HG03575 (cell line): ENCODE data around the gene GAS2L2.

Experiments used
- ATAC-seq: cut with Tn5 transposase; IDR thresholded peaks from one replicate; pipeline ENCODE4 v1.9.1; 2021; ENCODE audit not compliant: unreplicated experiment, insufficient number of reproducible peaks, low FRiP score; ENCODE audit errors: extremely low read depth

The GAS2L2 gene

DNA sequence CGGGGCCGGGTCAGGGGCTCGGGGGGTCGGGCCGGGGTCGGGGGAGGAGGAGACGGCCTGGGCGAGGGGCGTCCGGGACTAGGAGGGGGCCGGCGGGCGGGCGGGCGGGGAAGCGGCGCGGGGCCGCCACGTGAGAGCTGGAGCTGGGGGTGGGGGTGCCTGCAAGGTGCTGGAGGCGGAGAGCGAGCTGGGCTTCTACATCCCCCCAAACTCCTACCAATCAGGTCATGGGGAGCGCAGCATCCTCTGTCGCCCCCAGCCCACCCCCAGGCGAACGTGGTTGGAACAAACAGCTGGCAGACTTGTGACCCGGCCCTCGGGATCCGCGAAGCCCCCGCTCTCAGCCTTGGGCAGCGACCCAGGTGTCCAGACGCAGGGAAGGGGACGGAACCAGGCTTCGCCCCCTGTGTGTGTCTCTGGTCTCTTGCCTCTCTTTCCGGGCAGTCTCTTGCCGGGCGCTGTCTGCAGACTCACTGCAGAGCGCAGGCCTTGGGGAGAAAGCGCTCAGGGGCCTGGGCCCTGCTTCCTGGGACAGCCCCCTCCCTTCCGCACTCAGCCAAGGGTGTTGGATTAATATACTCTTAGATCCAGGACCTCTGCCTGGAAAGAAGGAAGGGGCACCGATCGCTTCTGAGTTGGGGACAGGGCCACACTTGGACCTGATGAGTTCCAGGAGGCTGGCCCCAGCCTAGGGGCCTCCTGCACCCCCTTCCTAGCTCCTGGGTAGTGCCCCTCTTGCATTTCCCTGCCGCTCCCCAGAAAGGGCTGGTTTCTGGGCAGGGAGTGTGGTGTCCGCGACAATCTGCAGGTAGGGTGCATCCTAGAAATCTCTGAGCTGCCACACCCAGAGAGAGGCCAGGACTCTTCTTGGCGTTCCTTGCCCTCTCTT lies 20.9 kb downstream of the GAS2L2 start:
- no peak for ATAC-seq

GRCh38 chr17:35731239-35731916 lies 21.7 kb downstream of the GAS2L2 start, which contains the start of gene RASL10B:
Gene RASL10B, plus strand, starts transcription at chr17:35731639. Its CDS starts 3,546 bp downstream, at chr17:35735185.
- ATAC-seq, result no peak

DNA sequence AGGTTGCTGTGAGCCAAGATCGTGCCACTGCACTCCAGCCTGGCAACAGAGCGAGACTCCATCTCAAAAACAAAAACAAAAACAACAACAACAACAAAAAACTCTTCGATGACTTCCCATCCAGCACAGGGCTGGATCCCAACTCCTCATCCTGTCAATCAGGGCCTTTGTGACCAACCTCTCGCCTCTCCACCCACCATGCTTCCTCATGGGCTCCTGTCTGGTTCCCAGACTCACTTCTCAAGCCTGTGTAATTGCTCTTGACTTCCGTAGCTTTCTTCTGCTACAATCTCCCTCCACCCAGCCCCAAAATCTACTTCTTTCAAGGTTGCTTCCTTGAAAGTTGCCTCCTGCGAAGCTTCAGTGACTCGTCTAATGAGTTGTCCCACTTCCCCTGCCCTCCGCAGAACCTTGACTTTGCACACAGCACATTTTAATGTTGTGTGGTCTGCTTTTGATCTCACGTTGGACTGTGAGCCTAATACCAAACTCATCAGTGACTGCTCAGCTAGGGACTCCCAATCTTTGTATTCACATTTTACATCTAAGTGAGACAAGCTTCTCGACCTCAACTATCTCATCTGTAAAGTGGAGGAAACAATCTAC lies 22.5 kb downstream of the GAS2L2 start:
- no peak for ATAC-seq

GRCh38 chr17:35729405-35729833 lies 23.6 kb downstream of the GAS2L2 start:
- ATAC-seq, result no peak

- no peak for ATAC-seq
Observed at GRCh38 chr17:35728551-35728950, 24.5 kb downstream of the GAS2L2 start.

DNA sequence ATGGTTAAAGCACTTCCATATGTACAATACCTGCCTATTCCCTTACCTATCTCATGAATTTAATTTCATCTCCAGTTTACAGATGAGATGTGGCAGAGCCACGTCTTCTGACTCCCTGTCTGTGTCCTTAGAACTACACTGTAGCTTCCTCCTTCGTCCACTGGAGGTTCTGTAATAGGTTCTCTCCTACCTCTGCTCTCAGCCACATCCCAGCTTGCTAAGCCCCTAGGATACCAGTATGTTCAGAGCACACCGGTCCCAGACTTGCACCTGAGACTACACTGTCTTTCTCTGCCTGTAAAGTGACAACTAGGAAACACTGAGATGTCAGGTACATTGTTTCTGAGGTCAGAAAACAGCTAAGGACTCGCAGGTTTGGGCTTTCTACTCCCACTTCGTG lies 25.4 kb downstream of the GAS2L2 start:
- no peak for ATAC-seq

DNA sequence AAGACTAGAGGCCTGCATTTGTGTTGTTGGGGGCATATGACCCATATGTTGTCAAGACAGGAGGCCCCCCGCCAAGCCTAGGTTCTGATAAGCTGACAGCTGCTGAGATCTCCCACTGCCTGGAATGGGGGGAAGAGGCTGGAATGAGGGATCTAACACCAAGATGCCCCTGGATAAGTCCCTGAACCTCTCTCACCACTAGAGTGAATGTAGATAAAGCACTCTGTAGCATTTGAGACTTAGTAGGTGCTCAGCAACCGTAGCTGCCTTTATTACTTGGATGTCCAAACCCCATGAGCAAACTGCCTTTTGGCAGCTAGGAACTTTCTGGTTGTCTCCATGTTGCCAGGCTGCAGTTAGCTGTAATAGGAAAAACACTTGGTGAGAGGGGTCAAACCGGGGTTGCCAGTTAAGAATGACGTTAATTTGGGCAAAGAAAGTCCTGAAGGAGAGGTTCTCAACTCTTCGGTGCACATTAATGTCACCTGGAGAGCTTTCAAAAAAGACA lies 26.0 kb downstream of the GAS2L2 start:
- no peak for ATAC-seq

- no peak for ATAC-seq
Observed at GRCh38 chr17:35726127-35726952, 26.7 kb downstream of the GAS2L2 start.

DNA sequence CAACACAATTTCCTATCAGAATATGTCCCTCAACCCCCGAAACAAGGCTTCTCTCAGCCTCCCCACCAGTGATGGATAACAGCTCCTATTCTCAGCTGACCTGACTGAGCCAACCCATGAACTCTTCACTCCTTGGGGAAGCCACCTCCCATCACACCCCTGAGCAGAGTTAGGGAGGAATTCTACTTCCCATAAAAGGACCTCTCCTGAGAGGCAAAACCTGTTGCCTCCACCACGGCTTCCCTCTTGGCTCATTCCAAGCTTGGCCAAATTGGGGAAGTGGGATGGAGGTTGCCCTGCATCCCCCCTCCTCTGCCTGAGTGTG lies 27.3 kb downstream of the GAS2L2 start:
- no peak for ATAC-seq

GRCh38 chr17:35725058-35725457 lies 28.0 kb downstream of the GAS2L2 start:
- ATAC-seq, result no peak

DNA sequence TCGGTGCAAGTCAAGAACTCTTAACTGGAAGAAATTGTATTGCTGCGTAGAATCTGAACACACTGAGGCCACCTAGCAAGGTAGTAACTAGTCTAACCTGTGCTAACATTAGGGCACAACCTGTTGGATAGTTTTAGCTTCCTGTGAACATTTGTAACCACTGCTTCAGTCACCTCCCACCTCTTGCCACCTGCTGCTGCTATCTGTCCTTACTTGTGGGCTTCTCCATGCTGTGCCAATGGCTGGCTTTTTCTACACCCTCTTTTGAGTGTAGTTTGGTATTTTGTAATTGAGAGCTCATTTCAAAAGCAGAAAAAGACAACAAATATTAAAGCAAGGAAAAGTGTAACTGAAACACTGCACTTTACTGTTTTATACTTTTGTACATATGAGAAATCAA lies 29.3 kb downstream of the GAS2L2 start:
- ATAC-seq, result no peak

DNA sequence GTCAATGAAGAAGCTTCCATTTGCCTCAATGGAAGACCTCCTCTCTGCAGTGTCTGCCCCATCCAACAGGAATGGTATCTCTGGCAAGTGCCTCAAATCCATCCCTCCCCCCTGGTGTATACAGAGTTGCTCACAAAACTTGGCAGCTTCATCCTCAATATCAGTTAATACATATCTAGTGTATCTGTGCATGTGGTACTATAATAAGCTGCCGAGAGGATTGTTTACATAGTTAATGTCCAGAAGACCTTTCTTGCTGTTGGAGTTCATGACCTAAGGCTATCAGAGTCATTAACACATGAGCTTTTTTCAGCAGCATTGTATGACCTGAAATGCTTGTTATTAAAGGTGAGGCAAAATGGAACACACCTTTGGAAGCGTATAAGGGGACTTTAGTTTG lies 35.6 kb downstream of the GAS2L2 start:
- ATAC-seq, result no peak

DNA sequence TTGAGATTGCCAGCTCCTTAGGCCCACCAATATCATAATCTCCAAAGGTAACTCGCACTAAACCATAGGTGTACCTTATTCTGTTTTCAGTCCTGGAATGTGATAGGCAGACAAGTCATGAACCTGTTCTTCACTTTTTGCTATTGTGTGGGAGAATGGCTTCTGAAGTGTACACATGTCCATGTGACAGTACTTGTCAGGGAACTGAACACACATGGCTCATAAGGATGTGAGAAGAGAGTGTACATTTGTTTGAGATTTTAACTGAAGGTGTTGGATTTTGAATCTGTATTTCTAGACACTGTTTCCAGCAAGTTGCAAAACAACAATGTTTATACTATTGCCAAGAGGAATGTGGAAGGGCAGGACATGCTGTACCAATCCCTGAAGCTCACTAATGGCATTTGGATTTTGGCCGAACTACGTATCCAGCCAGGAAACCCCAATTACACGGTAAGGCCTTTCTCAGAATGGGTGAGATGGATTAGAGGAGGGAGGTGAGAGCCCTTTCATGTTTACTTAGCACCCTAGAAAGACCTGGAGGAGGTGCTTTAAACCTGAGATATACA lies 36.1 kb downstream of the GAS2L2 start:
- no peak for ATAC-seq

- no peak for ATAC-seq
Observed at GRCh38 chr17:35716173-35716572, 36.9 kb downstream of the GAS2L2 start.

- no peak for ATAC-seq
Observed at GRCh38 chr17:35715416-35715815, 37.6 kb downstream of the GAS2L2 start.

GRCh38 chr17:35714988-35715387 lies 38.1 kb downstream of the GAS2L2 start:
- no peak for ATAC-seq

DNA sequence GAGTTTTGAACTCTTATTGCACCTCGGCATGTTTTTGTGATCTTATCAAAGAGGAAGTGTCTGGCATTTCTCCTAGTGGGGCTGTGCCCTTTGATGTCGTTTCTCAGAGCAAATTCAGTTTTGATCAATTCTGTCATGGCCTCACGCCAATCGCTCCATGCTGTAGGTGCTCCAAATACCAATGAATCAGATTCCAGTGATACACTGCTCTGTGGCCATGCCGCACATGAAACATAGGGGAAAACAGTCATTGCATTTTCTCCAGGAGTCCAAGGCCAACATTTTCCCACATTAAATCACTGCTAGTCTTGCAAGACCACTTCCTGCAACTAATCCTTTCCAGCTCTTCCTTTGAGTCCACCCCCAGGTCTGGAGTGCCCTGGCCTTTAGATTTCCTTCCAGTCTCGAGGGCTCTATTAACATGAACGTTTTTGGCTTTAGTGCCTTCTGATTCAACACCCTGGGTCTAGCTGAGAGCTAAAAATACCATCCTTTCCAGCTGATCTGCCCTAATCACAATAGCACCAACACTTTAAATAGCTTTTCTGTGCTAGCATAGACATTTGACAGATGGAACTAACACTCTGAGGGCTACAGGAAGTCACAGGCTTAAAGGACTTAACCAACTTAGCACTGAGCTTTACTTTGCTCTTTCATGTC lies 39.8 kb downstream of the GAS2L2 start:
- ATAC-seq, result no peak

GRCh38 chr17:35710950-35711349 lies 42.1 kb downstream of the GAS2L2 start:
- no peak for ATAC-seq
